EH (cell line): ENCODE results near the gene KCNK7.

Source experiments
- DNase-seq: peaks from one replicate; pipeline ENCODE4 v3.0.0-alpha.2; 2015; ENCODE audit warnings: low read depth

KCNK7 gene

GRCh38 chr11:65588199-65589054 lies 7.2 kb downstream of the KCNK7 start:
- DNase-seq = peak; percentile 59

GRCh38 chr11:65586676-65587075 lies 8.9 kb downstream of the KCNK7 start:
- peak; percentile 73 for DNase-seq

GRCh38 chr11:65586247-65586630 lies 9.4 kb downstream of the KCNK7 start:
- DNase-seq = no peak

GRCh38 chr11:65585396-65586246 lies 10.0 kb downstream of the KCNK7 start:
- DNase-seq = no peak

GRCh38 chr11:65584723-65585171 lies 10.9 kb downstream of the KCNK7 start:
- no peak for DNase-seq

- DNase-seq = no peak
Observed at GRCh38 chr11:65584106-65584505, 11.5 kb downstream of the KCNK7 start.

- no peak for DNase-seq
Observed at GRCh38 chr11:65583589-65583988, 12.0 kb downstream of the KCNK7 start.

- no peak for DNase-seq
Observed at GRCh38 chr11:65581928-65582327, 13.7 kb downstream of the KCNK7 start.

- DNase-seq = no peak
Observed at GRCh38 chr11:65580756-65581155, 14.8 kb downstream of the KCNK7 start.

GRCh38 chr11:65580031-65580692 lies 15.4 kb downstream of the KCNK7 start:
- no peak for DNase-seq

- no peak for DNase-seq
Observed at GRCh38 chr11:65579291-65579690, 16.3 kb downstream of the KCNK7 start.

- DNase-seq = no peak
Observed at GRCh38 chr11:65578667-65579066, 16.9 kb downstream of the KCNK7 start.

- no peak for DNase-seq
Observed at GRCh38 chr11:65578134-65578533, 17.5 kb downstream of the KCNK7 start.

GRCh38 chr11:65577756-65578109 lies 17.9 kb downstream of the KCNK7 start:
- DNase-seq = no peak

GRCh38 chr11:65576867-65577755 lies 18.5 kb downstream of the KCNK7 start:
- DNase-seq = peak; percentile 85

GRCh38 chr11:65576232-65576866 lies 19.3 kb downstream of the KCNK7 start:
- DNase-seq = no peak

- DNase-seq = peak; percentile 65
Observed at GRCh38 chr11:65575568-65576231, 19.9 kb downstream of the KCNK7 start, which contains the start of gene EHBP1L1. Gene EHBP1L1, plus strand, starts transcription at chr11:65576053. Its CDS starts 250 bp downstream, at chr11:65576303.

- DNase-seq = no peak
Observed at GRCh38 chr11:65574811-65575567, 20.6 kb downstream of the KCNK7 start.

GRCh38 chr11:65574109-65574810 lies 21.3 kb downstream of the KCNK7 start:
- DNase-seq = peak; percentile 98
